MCF 10A (cell line): Measurements from ENCODE around the gene KCTD19. TPM values are rescaled to one million over a fixed set of nuclear protein-coding genes. Genes with fewer than 3 reads are reported as not detected.

Source experiments
- BruUV-seq: library from RNA; stranded (reverse); fragments of 400-500 nt; replicated peaks from 2 replicates; lab custom pipeline; 2021; lab: Mats Ljungman, UMichigan
- CTCF ChIA-PET: fragments of 300-600 bp; sonication (Branson Sonifier 250); formaldehyde crosslinking; extraction: SDS; loops from one replicate; lab custom pipeline; 2021; ENCODE audit warnings: antibody characterized with exemption, inconsistent platforms; lab: Yijun Ruan, JAX
- POLR2A ChIA-PET: fragments of 300-600, 350-650 bp; sonication (Branson Sonifier 250); formaldehyde crosslinking; extraction: SDS; loops from one replicate; lab custom pipeline; 2020; ENCODE audit warnings: antibody characterized with exemption, inconsistent platforms; lab: Yijun Ruan, JAX
- DNase-seq: peaks from one replicate; pipeline ENCODE4 v3.0.0-alpha.2; 2018; ENCODE audit not compliant: unreplicated experiment
- H3K27ac Mint-ChIP-seq: one replicate; pipeline ENCODE4 v1.8.0; 2022; ENCODE audit warnings: mild to moderate bottlenecking, low read depth, mixed read lengths; ENCODE audit not compliant: unreplicated experiment
- H3K27me3 Mint-ChIP-seq: one replicate; pipeline ENCODE4 v1.8.0; 2022; ENCODE audit warnings: mixed read lengths; ENCODE audit not compliant: insufficient read depth, unreplicated experiment
- H3K36me3 Mint-ChIP-seq: one replicate; pipeline ENCODE4 v1.8.0; 2022; ENCODE audit warnings: mild to moderate bottlenecking, moderate library complexity, mixed read lengths; ENCODE audit not compliant: insufficient read depth, unreplicated experiment
- H3K4me1 Mint-ChIP-seq: one replicate; pipeline ENCODE4 v1.8.0; 2022; ENCODE audit warnings: mixed read lengths; ENCODE audit not compliant: insufficient read depth, unreplicated experiment
- H3K4me3 Mint-ChIP-seq: one replicate; pipeline ENCODE4 v1.8.0; 2022; ENCODE audit warnings: mild to moderate bottlenecking, moderate library complexity, mixed read lengths; ENCODE audit not compliant: unreplicated experiment
- H3K9me3 Mint-ChIP-seq: one replicate; pipeline ENCODE4 v1.8.0; 2022; ENCODE audit warnings: mixed read lengths; ENCODE audit not compliant: unreplicated experiment
- intact Hi-C: fragments of 100-400 bp; cut with micrococcal nuclease; formaldehyde crosslinking; loops from 2 replicates; pipeline ENCODE4 v1.14.1; 2022
- total RNA-seq: library from RNA; stranded (reverse); gene quantifications from 2 replicates; pipeline ENCODE4 v1.2.3, GENCODE V29; 2022
- TF ChIP-seq, protein P1 (sequence below): fragments of 200-600 bp; IDR thresholded peaks from one replicate; pipeline ENCODE4 v1.8.0; 2022; ENCODE audit warnings: antibody characterized with exemption, mild to moderate bottlenecking; ENCODE audit not compliant: unreplicated experiment

The KCTD19 gene
- total RNA-seq, 1 experiment from 2014 or later: not detected

DNA sequence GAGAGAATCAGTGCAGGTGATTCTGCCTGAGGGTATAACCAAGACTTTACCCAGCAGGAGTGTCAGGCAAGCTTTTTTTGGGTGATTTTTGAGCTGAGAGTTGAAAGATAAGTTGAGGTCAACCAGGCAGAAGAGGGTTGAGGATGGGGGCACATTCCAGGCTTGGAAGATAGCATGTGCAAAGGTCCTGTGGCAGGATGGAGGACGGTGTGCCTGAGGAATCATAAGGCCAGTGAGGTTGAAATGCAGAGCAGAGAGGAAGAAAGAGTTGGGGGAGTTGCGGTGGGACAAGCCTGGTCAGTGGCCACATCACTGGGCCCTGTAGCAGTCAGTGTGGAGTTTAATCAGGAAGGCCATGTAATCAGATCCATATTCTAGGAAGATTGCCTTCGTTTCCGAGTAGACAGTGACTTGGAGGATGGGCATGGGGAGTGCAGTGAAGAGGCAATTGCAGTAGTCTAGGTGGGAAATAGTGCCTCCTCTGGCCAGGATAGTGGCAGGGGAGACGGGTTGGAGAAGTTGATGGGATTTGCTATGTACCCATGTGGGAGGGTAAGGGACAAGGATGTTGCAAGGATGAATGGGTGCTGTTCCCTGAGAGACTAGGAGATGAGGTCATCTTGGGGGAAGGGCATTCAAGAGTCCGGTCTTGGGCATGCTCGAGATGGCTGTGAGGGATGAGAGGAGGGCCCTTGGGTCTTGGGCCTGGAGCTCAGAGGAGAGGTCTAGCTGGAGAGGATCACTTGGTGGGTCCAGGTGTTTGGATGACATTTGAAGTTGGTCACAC, 43.3 kb downstream of the KCTD19 start:
- Mint-ChIP-seq H3K4me3 (no peak overlapping the region), H3K36me3 (peaks cover 14% of the 10 kb centered on the region), H3K27ac (no peak overlapping the region), H3K4me1 (peaks cover 15% of the 10 kb centered on the region), H3K27me3 (no peaks in the 10 kb centered on the region), H3K9me3 (no peaks in the 10 kb centered on the region)
- intact Hi-C loops: no loop called here
- TF ChIP-seq, protein P1, sequence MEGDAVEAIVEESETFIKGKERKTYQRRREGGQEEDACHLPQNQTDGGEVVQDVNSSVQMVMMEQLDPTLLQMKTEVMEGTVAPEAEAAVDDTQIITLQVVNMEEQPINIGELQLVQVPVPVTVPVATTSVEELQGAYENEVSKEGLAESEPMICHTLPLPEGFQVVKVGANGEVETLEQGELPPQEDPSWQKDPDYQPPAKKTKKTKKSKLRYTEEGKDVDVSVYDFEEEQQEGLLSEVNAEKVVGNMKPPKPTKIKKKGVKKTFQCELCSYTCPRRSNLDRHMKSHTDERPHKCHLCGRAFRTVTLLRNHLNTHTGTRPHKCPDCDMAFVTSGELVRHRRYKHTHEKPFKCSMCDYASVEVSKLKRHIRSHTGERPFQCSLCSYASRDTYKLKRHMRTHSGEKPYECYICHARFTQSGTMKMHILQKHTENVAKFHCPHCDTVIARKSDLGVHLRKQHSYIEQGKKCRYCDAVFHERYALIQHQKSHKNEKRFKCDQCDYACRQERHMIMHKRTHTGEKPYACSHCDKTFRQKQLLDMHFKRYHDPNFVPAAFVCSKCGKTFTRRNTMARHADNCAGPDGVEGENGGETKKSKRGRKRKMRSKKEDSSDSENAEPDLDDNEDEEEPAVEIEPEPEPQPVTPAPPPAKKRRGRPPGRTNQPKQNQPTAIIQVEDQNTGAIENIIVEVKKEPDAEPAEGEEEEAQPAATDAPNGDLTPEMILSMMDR: no peak
- BruUV-seq: no TSS peak
- DNase-seq: peak; percentile 45
- ChIA-PET POLR2A (interaction anchor here (0.8 to 1.3 kb wide), 2 partner anchors 14 to 19 kb away, joined by 3 to 5 read pairs; no protein-coding TSS in a partner anchor), CTCF (interaction anchor here (0.7 to 3.0 kb wide), 5 partner anchors 10 to 23 kb away, joined by 3 to 35 read pairs (median 4); no protein-coding TSS in a partner anchor)

DNA sequence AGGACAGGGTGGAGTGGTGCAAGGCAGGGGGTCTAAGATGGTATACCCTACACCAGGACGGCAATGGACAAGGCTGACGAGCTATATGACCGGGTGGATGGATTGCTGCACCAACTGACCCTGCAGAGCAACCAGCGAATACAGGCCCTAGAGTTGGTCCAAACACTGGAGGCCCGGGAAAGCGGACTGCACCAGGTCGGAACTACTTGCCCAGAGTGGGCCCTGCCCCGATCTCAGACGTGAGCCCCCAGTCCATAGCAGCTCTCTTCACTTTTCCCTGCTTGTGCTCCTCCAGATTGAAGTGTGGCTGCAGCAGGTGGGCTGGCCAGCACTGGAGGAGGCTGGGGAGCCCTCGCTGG, 44.1 kb downstream of the KCTD19 start:
- H3K4me3 Mint-ChIP-seq: no peak overlapping the region
- ChIA-PET POLR2A (interaction anchor here (0.8 to 1.3 kb wide), 2 partner anchors 13 to 18 kb away, joined by 3 to 5 read pairs; no protein-coding TSS in a partner anchor), CTCF (interaction anchor here (0.7 to 3.2 kb wide), 3 partner anchors 14 to 170 kb away, joined by 3 to 12 read pairs (median 3); no protein-coding TSS in a partner anchor)
- no peak for DNase-seq
- TF ChIP-seq, protein P1: no peak
- no TSS peak for BruUV-seq
- H3K9me3 Mint-ChIP-seq: no peaks in the 10 kb centered on the region
- intact Hi-C loops: no loop called here
- H3K4me1 Mint-ChIP-seq: peaks cover 20% of the 10 kb centered on the region
- no peaks in the 10 kb centered on the region for H3K27me3 Mint-ChIP-seq
- H3K27ac Mint-ChIP-seq: no peak overlapping the region
- H3K36me3 Mint-ChIP-seq: peaks cover 14% of the 10 kb centered on the region

DNA sequence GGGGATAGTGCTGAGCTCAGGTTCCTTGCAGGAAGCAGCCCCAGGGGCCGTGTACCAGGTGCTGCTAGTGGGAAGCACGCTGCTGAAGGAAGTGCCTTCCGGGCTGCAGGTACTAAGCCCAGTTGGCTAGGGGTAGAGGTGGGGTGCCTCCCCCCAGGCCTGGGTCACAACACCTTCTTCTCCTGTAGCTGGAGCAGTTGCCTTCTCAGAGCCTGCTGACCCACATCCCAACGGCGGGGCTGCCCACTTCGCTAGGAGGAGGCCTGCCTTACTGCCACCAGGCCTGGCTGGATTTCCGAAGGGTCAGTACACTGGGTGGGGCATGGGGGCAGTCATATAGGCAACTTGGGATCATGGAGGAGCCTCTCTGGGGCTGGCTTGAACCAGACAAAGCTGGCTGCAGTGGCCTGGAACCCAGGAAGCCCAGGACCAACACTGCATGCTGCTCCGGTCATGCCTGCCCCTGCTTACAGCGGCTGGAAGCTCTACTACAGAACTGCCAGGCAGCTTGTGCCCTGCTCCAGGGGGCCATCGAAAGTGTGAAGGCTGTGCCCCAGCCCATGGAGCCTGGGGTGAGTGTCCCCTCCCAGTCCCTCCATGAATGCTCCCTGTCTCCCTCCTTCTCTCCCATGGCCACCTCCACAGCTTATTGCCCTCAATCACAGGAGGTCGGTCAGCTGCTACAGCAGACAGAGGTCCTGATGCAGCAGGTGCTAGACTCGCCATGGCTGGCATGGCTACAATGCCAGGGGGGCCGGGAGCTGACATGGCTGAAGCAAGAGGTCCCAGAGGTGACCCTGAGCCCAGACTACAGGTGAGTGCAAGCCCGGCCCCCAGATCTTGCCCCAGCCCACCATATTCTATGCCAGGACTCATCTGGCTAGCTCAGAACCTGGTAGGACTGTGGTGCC, 44.8 kb downstream of the KCTD19 start:
- no peak for DNase-seq
- H3K27me3 Mint-ChIP-seq: no peaks in the 10 kb centered on the region

More for the DNA sequence above, 44.8 kb downstream of the KCTD19 start:
- TF ChIP-seq, protein P1: no peak
- POLR2A ChIA-PET: interaction anchor here (0.6 to 1.3 kb wide), 2 partner anchors 12 to 247 kb away, joined by 3 read pairs; no protein-coding TSS in a partner anchor
- intact Hi-C loops: no loop called here
- no TSS peak for BruUV-seq
- H3K9me3 Mint-ChIP-seq: no peaks in the 10 kb centered on the region
- H3K4me3 Mint-ChIP-seq: no peak overlapping the region
- H3K36me3 Mint-ChIP-seq: peaks cover 20% of the 10 kb centered on the region
- peaks cover 27% of the 10 kb centered on the region for H3K4me1 Mint-ChIP-seq
- CTCF ChIA-PET: interaction anchor here (0.6 to 3.2 kb wide), 5 partner anchors 21 to 280 kb away, joined by 3 to 12 read pairs (median 4); partner anchors contain the start of genes CTCF and ZDHHC1
- H3K27ac Mint-ChIP-seq: no peak overlapping the region
